RPMI8226 (cell line): ENCODE results near the gene ACOX1.

ENCODE experiments used
- DNase-seq: peaks from one replicate; pipeline ENCODE4 v3.0.0-alpha.2; 2015

ACOX1 gene

GRCh38 chr17:76008208-76008607, 29.2 kb upstream of the ACOX1 start:
- DNase-seq, result no peak

DNA sequence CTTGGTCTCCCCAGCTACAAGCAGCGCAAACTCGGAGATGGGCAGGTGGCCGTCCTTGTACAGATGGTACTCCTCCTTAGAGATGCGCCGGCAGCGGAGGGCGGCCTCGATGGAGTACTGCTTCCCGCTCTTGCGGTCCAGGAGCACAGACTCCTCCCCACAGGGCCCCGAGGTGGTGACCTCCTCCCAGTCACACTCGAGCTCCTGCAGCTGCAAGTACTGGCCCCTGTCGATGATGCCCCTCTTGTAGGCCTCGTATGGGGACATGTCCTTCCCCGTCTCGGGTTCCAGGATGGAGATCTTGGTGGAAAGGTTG, 28.8 kb upstream of the ACOX1 start:
- DNase-seq, result no peak

DNA sequence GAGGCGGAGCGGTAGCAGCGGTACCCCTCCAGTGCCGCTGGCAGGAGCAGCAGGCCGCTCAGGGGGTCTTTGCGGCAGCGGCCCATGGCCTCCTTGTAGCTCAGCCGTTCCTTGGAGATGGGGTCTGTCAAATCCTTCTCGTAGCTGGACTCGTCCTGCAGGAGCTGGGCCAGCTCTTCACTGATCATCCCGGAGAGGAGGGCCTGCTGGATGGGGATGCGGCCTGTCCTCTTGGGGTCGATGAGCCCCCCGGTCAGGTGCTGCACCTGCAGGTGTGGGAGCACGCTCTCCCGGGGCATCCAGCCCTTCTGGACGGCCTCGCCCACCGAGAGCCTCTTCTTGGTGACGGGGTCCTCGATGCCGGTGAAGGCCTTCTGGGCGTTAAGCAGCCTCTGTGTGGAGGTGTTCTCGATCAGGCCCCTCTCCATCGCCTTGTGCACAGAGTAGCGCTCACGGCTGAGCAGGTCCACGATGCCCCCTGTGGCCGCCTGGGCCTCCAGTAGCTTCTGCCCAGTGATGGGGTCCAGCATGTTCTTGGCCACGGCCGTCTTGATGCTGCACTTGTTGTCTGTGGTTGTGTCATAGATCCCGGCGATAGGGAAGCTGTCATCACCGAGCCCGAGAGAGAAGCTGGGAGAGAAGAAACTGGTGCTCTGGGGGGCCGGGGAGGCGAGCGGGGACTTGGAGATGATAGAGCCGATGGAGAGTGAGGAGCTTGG, 28.3 kb upstream of the ACOX1 start:
- DNase-seq, result no peak

DNA sequence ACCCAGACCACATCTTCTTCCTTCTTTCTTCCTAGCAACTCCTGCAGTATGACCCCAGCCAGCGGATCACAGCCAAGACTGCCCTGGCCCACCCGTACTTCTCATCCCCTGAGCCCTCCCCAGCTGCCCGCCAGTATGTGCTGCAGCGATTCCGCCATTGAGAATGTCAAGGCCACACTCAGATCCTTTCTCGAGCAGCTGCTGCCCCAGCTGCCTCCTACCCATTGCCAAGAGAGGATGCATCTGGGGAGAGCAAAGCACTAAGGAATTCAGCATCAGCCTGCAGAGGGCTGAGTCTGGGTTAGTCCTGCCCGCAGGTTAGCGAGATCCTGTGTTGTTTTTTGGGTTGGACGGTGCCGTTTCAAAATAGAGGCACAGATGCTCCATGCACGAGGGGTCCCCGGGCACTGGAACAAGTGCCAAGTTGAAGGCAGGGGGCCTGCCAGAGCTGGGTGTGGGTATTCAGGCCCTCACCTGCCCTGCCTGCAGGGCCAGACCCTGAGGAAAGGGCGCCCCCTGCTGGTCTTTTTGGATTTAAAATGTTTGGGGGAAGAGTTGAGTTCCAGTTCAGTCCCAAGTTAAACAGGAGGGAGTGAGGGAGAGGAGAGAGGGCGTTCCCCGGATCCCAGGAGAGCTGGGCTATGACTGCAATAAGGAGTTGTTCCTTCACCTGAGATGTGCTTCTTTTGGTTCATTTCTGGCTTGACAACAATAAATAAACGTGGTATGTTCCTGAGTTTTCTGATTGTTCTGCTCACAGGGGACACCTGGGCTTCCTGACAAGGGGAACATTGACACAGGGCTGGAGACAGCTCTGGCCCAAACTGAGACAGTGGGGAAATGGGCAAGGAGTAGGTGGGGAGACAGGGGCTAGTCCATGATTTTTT, 26.5 kb upstream of the ACOX1 start:
- DNase-seq, result peak; percentile 80

DNA sequence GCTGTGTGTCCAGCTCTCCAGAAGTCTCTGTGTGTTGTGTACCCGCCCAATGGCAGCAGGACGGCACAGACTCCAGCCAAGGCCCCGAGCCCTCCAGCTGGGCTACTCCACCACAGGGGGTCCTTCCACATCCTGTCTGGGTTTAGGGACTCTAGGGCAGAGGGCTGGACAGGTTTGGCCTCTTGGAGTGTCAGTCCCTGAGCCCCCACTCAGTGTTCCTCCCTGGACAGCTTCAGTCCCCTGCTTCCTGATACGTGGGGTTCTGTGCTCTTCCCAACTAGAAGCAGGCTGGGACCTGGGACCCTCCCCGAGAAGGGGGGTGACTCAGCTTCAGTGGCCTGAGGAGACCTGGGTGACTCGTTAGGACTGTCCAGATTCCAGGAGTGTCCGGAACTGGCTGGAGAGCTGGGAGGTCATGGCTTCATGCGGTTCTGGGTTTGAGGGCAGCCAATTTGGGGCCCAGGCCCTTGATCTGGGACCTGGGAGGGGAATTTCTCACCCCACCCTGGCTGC, 25.8 kb upstream of the ACOX1 start:
- no peak for DNase-seq

DNA sequence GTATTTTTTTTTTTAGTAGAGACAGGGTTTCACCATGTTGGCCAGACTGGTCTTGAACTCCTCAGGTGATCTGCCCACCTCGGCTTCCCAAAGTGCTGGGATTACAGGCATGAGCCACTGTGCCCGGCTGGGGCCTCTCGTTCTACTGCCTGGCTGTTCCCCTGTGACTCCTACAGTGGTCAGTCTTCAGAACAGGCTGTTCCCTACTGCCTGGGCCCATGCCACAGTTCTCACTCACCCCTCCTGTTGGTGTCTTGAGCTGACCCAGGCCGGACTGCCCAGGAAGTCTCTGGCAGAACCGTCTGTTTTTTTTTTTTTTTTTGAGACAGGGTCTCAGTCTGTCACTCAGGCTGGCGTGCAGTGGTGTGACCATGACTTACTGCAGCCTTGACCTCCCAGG, 24.9 kb upstream of the ACOX1 start:
- DNase-seq, result no peak

- no peak for DNase-seq
These were observed 23.1 kb upstream of the ACOX1 start for GRCh38 chr17:76002100-76002499.

DNA sequence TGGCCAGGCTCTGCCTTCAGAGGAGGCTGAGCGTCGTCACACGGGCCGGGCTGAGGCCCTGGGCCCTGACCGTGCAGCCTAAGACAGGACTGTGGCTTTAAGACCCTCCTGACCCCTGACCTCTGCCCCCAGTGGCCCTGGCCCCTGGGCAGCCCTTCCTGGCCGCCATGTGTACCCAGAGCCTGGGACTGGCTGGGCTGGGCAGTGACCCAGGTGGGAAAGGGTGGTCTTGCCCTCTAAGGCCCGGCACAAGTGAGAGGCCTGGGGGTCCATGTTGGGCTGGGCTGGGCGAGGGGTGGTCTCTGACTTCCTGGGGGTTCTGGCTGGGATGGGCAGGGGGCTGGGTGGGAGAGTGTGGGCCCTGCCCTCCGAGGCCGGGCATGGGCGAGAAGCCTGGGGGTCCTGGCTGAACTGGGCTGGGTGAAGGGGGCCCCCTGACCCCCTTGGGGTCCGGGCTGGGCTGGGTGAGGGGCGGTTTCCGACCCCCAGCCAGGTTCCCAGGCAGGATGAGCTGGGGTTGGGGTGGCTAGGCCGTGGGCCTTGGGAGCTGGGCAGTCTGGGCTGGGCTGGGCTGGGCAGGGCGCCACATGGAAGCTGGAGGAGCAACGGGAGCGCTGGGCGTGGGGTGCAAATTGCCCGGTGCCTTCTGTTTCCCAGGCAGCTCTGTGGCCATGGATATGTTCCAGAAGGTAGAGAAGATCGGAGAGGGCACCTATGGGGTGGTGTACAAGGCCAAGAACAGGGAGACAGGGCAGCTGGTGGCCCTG, 22.0 kb upstream of the ACOX1 start, which contains the start of gene CDK3:
TSS of gene CDK3 (plus strand) at position 101 of the 767 bp plus-strand sequence. CDS start at position 672, 571 bp downstream.
- no peak for DNase-seq

DNA sequence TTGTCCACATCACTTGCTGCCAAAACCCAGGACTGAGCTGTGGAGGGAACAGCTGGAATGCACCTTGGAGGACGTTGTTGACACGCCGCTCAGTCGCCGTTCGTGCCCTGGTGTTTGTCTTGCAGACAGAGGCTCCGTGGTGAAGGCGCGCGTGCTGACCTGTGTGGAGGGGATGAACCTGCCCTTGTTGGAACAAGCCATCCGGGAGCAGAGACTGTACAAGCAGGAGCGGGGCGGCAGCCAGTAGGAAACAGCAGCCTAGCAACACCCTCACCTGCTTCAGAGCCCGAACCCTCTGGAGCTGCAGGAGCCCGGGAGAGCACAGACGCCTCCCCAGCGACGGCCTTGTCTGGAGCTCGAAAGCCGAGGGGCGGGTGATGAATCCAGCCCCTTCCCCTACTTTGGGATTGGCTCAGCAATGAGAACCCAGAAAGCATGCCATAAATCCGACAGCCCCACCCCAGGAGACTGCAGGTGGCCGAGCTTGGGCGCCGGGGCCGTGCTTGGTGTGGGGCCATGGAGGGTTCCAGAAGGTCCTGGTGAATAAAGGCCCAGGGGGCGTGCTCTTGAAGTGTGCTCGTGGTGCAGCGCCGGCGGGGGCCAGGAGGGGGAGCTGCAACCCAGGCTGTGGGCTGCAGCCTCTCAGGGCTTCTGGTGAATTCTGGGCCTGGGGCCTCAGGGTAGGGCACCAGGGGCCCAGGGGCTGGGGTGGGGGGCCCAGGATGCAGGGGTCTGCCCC, 21.2 kb upstream of the ACOX1 start:
- DNase-seq, result peak; percentile 68

DNA sequence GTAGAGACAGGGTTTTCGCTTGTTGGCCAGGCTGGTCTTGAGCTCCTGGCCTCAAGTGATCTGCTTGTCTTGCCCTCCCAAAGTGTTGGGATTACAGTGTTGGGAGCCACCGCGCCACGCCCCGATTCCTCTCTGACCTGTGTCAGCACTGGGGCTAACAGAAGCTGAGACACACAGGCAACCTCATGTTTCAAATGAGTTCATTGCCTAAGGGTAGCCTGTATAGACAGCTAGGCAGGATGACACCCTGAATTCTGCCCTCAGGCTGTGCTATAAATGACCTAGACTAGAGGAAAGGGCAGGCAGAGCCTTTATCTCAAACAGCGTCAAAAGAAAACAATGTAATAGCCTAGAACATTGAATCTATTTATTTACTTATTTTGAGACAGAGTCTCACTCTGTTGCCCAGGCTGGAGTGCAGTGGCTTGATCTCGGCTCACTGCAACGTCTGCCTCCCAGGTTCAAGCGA, 19.4 kb upstream of the ACOX1 start:
- no peak for DNase-seq

- no peak for DNase-seq
These were observed 18.0 kb upstream of the ACOX1 start for GRCh38 chr17:75996665-75997590.

DNA sequence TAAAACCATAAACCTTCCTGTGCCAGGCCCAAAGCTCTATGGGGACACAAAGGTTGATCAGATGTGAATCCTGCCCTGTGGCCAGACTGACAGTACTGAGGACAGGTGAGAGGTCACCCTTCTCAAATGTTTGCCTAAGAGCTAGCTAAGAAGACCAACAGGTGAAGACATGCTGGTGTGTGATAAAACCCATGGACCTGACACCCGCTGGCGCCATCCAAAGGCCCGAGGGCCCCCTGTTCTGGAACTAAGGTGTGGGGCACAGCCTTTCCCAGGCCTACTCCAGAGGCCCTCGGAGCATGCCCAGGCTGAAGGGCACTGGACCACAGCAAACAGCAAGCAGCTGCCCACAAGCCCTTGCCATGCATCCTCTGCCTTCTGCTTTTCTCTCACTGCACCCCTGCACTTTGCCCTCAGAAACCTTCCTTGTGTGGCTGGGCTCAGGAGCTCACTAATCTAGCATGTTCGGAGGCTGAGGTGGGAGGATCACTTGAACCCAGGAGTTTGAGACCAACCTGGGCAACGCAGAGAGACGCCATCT, 16.5 kb upstream of the ACOX1 start:
- no peak for DNase-seq

DNA sequence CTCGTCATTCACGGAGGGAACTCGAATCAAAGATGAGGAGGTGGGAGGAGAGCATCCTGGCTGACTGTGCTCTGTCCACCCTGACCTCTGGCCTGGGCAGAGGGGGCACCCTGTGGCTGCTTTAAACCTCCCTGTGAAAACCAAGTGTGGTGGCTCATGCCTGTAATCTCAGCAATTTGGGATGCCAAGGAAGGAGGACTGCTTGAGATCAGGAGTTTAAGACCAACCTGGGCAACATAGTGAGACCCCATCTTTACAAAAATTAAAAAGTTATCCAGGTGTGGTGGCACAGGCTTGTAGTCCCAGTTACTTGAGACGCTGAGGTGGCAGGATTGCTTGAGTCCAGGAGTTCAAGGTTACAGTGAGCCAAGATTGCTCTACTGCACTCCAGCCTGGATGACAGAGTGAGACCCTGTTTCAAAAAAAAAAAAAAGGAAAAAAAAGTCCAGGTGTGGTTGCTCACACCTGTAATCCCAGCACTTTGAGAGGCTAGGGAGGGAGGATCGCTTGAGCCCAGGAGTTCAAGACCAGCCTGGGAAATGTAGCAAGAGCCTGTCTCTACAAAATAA, 15.9 kb upstream of the ACOX1 start:
- DNase-seq, result no peak

GRCh38 chr17:75991396-75991795, 12.4 kb upstream of the ACOX1 start:
- no peak for DNase-seq

GRCh38 chr17:75987041-75987440, 8.1 kb upstream of the ACOX1 start:
- DNase-seq, result no peak

- no peak for DNase-seq
These were observed 7.0 kb upstream of the ACOX1 start for GRCh38 chr17:75985986-75986385.

DNA sequence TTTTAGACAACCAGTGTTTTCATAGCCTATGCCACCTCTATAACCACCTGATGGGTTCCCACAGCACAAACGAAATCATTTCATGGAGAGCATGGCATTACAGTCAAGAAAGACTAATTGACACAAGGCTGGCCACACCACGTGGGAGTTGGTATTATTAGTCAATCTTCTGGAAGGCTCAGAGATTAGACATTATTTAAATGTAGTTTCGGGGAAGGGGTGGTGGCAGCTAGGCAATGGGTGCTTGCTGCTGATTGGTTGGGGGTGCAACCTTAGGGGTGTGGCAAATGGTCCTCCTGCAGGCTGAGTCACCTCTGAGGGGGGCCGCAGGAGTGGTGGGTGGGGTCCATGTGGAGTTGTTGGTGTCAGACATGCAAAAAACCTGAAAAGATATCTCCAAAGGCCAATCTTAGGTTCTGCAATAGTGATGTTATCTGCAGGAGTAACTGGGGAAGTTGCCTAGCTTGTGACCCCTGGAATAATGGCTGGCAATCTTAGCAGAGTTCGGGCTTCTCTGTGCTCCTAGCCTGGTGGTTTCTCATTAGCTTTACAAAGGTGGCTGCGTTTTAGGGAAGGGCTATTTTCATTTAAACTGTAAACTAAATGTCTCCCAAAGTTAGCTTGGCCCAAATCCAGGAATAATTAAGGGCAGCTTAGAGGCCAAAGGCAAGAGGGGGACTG, 4.7 kb upstream of the ACOX1 start:
- no peak for DNase-seq

DNA sequence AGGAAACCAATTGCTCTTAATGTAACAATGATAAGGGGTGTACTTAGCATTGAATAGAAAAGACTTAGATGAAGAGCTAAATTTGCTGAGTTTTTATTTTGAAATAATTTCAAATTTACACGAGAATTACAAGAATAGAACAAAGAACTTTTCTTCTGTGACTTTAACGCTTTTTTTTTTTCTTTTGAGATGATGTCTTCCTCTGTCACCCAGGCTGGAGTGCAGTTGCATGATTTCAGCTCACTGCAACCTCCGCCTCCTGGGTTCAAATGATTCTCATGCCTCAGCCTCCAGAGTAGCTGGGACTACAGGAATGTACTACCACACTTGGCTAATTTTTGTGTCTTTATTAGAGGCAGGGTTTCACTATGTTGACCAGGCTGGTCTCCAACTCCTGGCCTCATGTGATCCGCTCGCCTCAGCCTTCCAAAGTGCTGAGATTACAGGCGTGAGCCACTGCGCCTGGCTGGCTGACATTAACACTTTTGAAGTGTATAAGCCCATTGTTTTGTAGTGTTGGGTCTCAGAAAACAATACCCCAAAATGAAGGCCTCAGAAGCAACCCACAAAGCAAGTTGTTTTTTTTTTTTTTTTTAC, 2.2 kb upstream of the ACOX1 start:
- no peak for DNase-seq

- DNase-seq, result peak; percentile 36
These were observed 1.4 kb upstream of the ACOX1 start for GRCh38 chr17:75980188-75981018.
